ENCODE data around the gene GTF2A1L. TPM values are rescaled to one million over a fixed set of nuclear protein-coding genes. Genes with fewer than 3 reads are reported as not detected.
"Not testable (repeated sequence)": the region's sequence is repeated elsewhere in the genome, so short reads cannot be mapped to it uniquely, and the experiment has no call there.

The GTF2A1L gene
- total RNA-seq, 1 experiment from 2014 or later = not detected

DNA sequence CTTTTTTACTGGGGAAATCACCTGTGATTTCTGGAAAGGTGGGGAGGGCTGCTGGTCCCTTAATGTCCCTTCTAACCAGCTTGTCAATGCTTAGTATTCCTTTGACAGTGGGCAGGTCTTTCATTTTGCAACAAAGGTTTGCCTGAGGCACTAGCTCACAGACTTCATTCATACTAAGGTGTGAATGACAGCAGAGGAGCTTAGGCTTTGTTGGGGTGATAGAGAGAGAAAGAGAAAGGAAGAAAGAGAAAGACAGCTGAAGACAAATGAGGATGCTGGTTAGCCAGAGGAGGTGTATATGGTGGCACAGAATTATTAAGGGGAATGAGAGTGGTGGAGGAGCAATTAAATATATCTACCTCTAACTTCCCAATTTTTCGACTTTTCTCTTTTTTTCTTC is 28.9 kb upstream of the GTF2A1L start:
- no TSS peak for BruUV-seq (replicated peaks)
- Histone ChIP-seq H3K27me3 (replicated peaks; ENCODE audit: insufficient read depth, low read depth, low read length, poor library complexity) (no peaks in the 10 kb centered on the region), H3K27ac (ENCODE audit: low read depth, low read length, poor library complexity, severe bottlenecking) (no peak overlapping the region), H3K4me1 (ENCODE audit: insufficient read depth, low read length, poor library complexity, severe bottlenecking) (no peaks in the 10 kb centered on the region), H3K4me3 (ENCODE audit: low read depth, low read length, poor library complexity, severe bottlenecking) (no peak overlapping the region), H3K36me3 (ENCODE audit: insufficient read depth, low read length, poor library complexity, severe bottlenecking) (no peaks in the 10 kb centered on the region), H3K9me3 (ENCODE audit: low read depth, low read length, poor library complexity, severe bottlenecking) (no peaks in the 10 kb centered on the region)
- intact Hi-C loops (cut with micrococcal nuclease; ENCODE audit: unreplicated experiment) = loop anchor here (10.0 kb wide), 1 partner anchor 114 kb away; no protein-coding TSS in a partner anchor
- ChIA-PET POLR2A (ENCODE audit: low non-redundant PET) (no interaction called here), CTCF (interaction anchor here (0.7 kb wide), 1 partner anchor 12 kb away, joined by 3 read pairs; no protein-coding TSS in a partner anchor)
- DNase-seq (ENCODE audit: low spot score) = no peak
- TF ChIP-seq EZH2 (IDR thresholded peaks at IDR 0.05; ENCODE audit: borderline replicate concordance, low read depth, low read length, poor library complexity, severe bottlenecking) = no peak

DNA sequence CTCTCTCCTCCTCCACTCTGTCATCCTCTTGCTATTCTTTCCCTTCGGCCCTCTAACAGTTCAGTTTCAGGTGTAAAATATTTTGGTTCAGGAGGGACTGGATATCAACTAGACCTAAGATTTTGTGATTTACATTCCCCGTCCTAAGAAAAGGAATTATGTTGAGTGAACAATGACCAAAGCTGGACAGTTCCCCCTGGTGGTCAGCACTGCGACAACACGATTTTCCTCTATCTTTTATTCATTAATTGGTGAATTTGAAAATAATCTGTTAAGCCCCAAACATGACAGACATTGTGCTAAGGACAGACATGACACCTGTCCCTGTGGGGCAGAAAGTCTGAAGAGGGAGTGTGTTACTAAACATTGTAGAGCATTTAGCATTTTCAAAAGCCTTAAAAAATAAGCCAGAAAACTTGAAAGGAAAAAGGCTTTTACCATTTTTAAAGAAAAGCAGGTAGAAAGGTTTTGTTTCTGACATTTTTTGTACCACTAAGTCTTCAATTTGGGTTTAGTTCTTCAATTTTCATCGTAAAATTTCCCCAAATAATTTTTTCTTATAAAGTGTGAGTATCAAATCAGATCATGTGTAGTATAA is 28.4 kb upstream of the GTF2A1L start:
- TF ChIP-seq, protein P1, sequence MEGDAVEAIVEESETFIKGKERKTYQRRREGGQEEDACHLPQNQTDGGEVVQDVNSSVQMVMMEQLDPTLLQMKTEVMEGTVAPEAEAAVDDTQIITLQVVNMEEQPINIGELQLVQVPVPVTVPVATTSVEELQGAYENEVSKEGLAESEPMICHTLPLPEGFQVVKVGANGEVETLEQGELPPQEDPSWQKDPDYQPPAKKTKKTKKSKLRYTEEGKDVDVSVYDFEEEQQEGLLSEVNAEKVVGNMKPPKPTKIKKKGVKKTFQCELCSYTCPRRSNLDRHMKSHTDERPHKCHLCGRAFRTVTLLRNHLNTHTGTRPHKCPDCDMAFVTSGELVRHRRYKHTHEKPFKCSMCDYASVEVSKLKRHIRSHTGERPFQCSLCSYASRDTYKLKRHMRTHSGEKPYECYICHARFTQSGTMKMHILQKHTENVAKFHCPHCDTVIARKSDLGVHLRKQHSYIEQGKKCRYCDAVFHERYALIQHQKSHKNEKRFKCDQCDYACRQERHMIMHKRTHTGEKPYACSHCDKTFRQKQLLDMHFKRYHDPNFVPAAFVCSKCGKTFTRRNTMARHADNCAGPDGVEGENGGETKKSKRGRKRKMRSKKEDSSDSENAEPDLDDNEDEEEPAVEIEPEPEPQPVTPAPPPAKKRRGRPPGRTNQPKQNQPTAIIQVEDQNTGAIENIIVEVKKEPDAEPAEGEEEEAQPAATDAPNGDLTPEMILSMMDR (conservative IDR thresholded peaks at IDR 0.05; ENCODE audit: low read depth, low read length) = peak; percentile 80
- no peak for TF ChIP-seq EZH2 (IDR thresholded peaks at IDR 0.05; ENCODE audit: borderline replicate concordance, low read depth, low read length, poor library complexity, severe bottlenecking)
- no peak overlapping the region for H3K4me3 ChIP-seq (ENCODE audit: low read depth, low read length, poor library complexity, severe bottlenecking)
- no peaks in the 10 kb centered on the region for H3K36me3 ChIP-seq (ENCODE audit: insufficient read depth, low read length, poor library complexity, severe bottlenecking)
- no TSS peak for BruUV-seq (replicated peaks)
- POLR2A ChIA-PET (ENCODE audit: low non-redundant PET) = no interaction called here
- no peak overlapping the region for H3K27ac ChIP-seq (ENCODE audit: low read depth, low read length, poor library complexity, severe bottlenecking)
- peak; percentile 48 for DNase-seq (ENCODE audit: low spot score)
- H3K9me3 ChIP-seq (ENCODE audit: low read depth, low read length, poor library complexity, severe bottlenecking) = no peaks in the 10 kb centered on the region
- H3K27me3 ChIP-seq (replicated peaks; ENCODE audit: insufficient read depth, low read depth, low read length, poor library complexity) = no peaks in the 10 kb centered on the region
- H3K4me1 ChIP-seq (ENCODE audit: insufficient read depth, low read length, poor library complexity, severe bottlenecking) = no peaks in the 10 kb centered on the region
- intact Hi-C loops (cut with micrococcal nuclease; ENCODE audit: unreplicated experiment) = loop anchor here (10.0 kb wide), 1 partner anchor 114 kb away; no protein-coding TSS in a partner anchor
- CTCF ChIA-PET = no interaction called here

DNA sequence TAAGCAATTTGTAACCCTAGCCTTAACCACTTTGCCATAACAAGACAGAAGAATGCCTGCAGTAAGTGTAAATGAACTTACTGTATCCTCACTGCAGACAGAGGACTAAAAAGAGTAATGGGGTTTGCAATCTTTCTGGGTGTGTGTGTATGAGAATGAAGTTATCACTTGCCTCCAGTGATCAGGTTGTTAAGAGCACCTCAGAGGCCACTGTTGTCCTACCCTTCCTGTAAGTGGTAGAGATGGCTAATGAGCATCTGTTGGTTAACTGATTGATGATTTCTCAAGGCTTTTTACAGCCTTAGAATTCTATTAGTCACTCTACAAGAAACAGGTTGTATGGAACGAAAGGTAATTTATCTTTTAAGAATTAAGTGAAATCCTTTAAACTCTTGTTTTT is 27.6 kb upstream of the GTF2A1L start:
- no peaks in the 10 kb centered on the region for H3K9me3 ChIP-seq (ENCODE audit: low read depth, low read length, poor library complexity, severe bottlenecking)
- ChIA-PET CTCF (no interaction called here), POLR2A (ENCODE audit: low non-redundant PET) (no interaction called here)
- DNase-seq (ENCODE audit: low spot score) = no peak
- H3K27me3 ChIP-seq (replicated peaks; ENCODE audit: insufficient read depth, low read depth, low read length, poor library complexity) = no peaks in the 10 kb centered on the region
- H3K27ac ChIP-seq (ENCODE audit: low read depth, low read length, poor library complexity, severe bottlenecking) = no peak overlapping the region
- no peak overlapping the region for H3K4me3 ChIP-seq (ENCODE audit: low read depth, low read length, poor library complexity, severe bottlenecking)
- TF ChIP-seq, protein P1 (conservative IDR thresholded peaks at IDR 0.05; ENCODE audit: low read depth, low read length) = no peak
- TF ChIP-seq EZH2 (IDR thresholded peaks at IDR 0.05; ENCODE audit: borderline replicate concordance, low read depth, low read length, poor library complexity, severe bottlenecking) = no peak
- intact Hi-C loops (cut with micrococcal nuclease; ENCODE audit: unreplicated experiment) = no loop called here
- no TSS peak for BruUV-seq (replicated peaks)
- H3K4me1 ChIP-seq (ENCODE audit: insufficient read depth, low read length, poor library complexity, severe bottlenecking) = no peaks in the 10 kb centered on the region
- no peaks in the 10 kb centered on the region for H3K36me3 ChIP-seq (ENCODE audit: insufficient read depth, low read length, poor library complexity, severe bottlenecking)

DNA sequence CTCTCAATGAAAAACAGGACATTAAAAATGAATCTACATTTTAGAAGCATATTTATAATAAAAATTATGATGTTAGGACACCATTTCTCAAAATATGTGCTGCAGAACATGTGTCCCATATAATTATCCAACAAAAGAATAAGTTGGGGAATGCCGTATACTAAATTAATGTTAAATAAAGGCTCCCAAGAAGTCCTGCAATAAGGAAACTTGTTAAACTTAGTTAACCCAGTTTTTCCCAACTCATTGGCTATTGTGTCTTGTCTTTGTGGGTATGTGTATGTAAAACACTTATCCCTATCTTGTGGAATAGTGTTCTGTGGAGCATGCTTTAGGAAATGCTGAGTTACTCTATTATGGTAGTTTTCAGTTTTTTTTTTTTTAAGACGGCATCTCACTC is 25.6 kb upstream of the GTF2A1L start:
- Histone ChIP-seq H3K4me3 (ENCODE audit: low read depth, low read length, poor library complexity, severe bottlenecking) (no peak overlapping the region), H3K27ac (ENCODE audit: low read depth, low read length, poor library complexity, severe bottlenecking) (no peak overlapping the region), H3K27me3 (replicated peaks; ENCODE audit: insufficient read depth, low read depth, low read length, poor library complexity) (no peaks in the 10 kb centered on the region), H3K36me3 (ENCODE audit: insufficient read depth, low read length, poor library complexity, severe bottlenecking) (no peaks in the 10 kb centered on the region), H3K4me1 (ENCODE audit: insufficient read depth, low read length, poor library complexity, severe bottlenecking) (no peaks in the 10 kb centered on the region), H3K9me3 (ENCODE audit: low read depth, low read length, poor library complexity, severe bottlenecking) (no peaks in the 10 kb centered on the region)
- no peak for DNase-seq (ENCODE audit: low spot score)
- CTCF ChIA-PET = no interaction called here
- no peak for TF ChIP-seq EZH2 (IDR thresholded peaks at IDR 0.05; ENCODE audit: borderline replicate concordance, low read depth, low read length, poor library complexity, severe bottlenecking)
- TF ChIP-seq, protein P1 (conservative IDR thresholded peaks at IDR 0.05; ENCODE audit: low read depth, low read length) = no peak
- intact Hi-C loops (cut with micrococcal nuclease; ENCODE audit: unreplicated experiment) = no loop called here
- POLR2A ChIA-PET (ENCODE audit: low non-redundant PET) = no interaction called here
- no TSS peak for BruUV-seq (replicated peaks)

DNA sequence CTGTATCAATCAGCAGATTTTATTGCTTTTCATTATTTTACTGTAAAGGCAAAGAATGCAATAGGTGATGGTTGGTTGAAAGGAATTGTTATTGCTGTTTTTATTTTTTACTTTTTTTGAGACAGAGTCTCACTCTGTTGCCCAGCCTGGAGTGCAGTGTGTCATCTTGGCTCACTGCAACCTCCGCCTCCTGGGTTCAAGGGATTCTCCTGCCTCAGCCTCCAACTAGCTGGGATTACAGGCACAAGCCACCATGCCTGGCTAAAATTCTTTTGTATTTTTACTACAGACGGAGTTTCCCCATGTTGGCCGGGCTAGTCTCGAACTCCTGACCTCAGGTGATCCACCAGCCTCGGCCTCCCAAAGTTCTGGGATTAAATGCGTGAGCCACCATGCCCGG is 20.9 kb upstream of the GTF2A1L start:
- H3K36me3 ChIP-seq (ENCODE audit: insufficient read depth, low read length, poor library complexity, severe bottlenecking); H3K27ac ChIP-seq (ENCODE audit: low read depth, low read length, poor library complexity, severe bottlenecking); H3K4me1 ChIP-seq (ENCODE audit: insufficient read depth, low read length, poor library complexity, severe bottlenecking); CTCF ChIA-PET; BruUV-seq (replicated peaks); H3K9me3 ChIP-seq (ENCODE audit: low read depth, low read length, poor library complexity, severe bottlenecking); POLR2A ChIA-PET (ENCODE audit: low non-redundant PET); H3K27me3 ChIP-seq (replicated peaks; ENCODE audit: insufficient read depth, low read depth, low read length, poor library complexity); DNase-seq (ENCODE audit: low spot score); H3K4me3 ChIP-seq (ENCODE audit: low read depth, low read length, poor library complexity, severe bottlenecking); intact Hi-C loops (cut with micrococcal nuclease; ENCODE audit: unreplicated experiment): not testable (repeated sequence)

All from A673 (cell line).